Thyroid gland (tissue), 4 donors: Measurements from ENCODE around the gene PDCL2. TPM values are rescaled to one million over a fixed set of nuclear protein-coding genes. Genes with fewer than 3 reads are reported as not detected.
A peak's percentile ranks its signal among the peaks of the same experiment; 100 is the strongest.

Experiments
- DNase-seq, 2 donors: peaks; one replicate each; pipeline ENCODE4 v3.0.0-alpha.2; 2019
- H3K27ac ChIP-seq, 3 donors: fragments of 200-600 bp; sonication (generic); 1 replicate in 2 of 3; 2 replicates in 1 of 3; pipeline ENCODE4 v1.5.1; 2016 to 2019; ENCODE audit warnings: mild to moderate bottlenecking in 1 of 3, moderate library complexity in 1 of 3
- H3K27me3 ChIP-seq: fragments of 200-600 bp; sonication (generic); one replicate; pipeline ENCODE4 v1.5.1; 2019
- H3K36me3 ChIP-seq, 2 donors: fragments of 200-600 bp; sonication (generic); one replicate each; pipeline ENCODE4 v1.5.1; 2016 to 2019
- H3K4me1 ChIP-seq, 2 donors: fragments of 200-600 bp; sonication (generic); one replicate each; pipeline ENCODE4 v1.5.1; 2017 to 2019
- H3K4me3 ChIP-seq, 3 donors: fragments of 200-600 bp; sonication (generic); replicated peaks in 1 of 3; 1 replicate in 2 of 3; 2 replicates in 1 of 3; pipeline ENCODE4 v1.5.1; 2016; ENCODE audit warnings: mild to moderate bottlenecking in 1 of 3
- H3K9me3 ChIP-seq: fragments of 200-600 bp; sonication (generic); one replicate; pipeline ENCODE4 v1.5.1; 2017
- CTCF ChIP-seq, 6 experiments: fragments of 200-600 bp in 3 of 6; fragments of 450-650 bp in 3 of 6; sonication (generic) in 3 of 6; IDR thresholded peaks; one replicate each; pipeline ENCODE4 v1.5.1; 2016 to 2019; ENCODE audit warnings: antibody characterized with exemption in 6 of 6, mild to moderate bottlenecking in 2 of 6, inconsistent platforms in 1 of 6, moderate library complexity in 1 of 6
- POLR2A ChIP-seq, 2 donors: fragments of 450-650 bp; IDR thresholded peaks; one replicate each; pipeline ENCODE4 v1.6.1; 2017; ENCODE audit warnings: antibody characterized with exemption in 2 of 2, mild to moderate bottlenecking in 2 of 2, moderate library complexity in 1 of 2
- WGBS, 2 donors: methylation state at CpG; one replicate each; pipeline ENCODE4 v1.1.5; 2017; 5-methylcytosine and 5-hydroxymethylcytosine counted together
- intact Hi-C: fragments of 100-400 bp; cut with DNase I; formaldehyde crosslinking; loops from one replicate; pipeline ENCODE4 v1.15.1; 2023
- total RNA-seq, 4 donors: library from RNA; depleted of rRNA; stranded (reverse); fragments of >200 nt; gene quantifications; one replicate each; pipeline ENCODE4 v1.2.3, GENCODE V29; 2016

The PDCL2 gene
- total RNA-seq, 4 donors from 2014 or later: not detected

- no peak for DNase-seq
- peak overlapping the region; percentile 96 to 100 (median 99) for H3K27ac ChIP-seq
- intact Hi-C loops: no loop called here
- TF ChIP-seq POLR2A (IDR thresholded peaks at IDR 0.05) (no peak), CTCF (IDR thresholded peaks at IDR 0.05) (no peak)
- no peaks in the 10 kb centered on the region for H3K9me3 ChIP-seq
- no peaks in the 10 kb centered on the region for H3K27me3 ChIP-seq
- no peaks in the 10 kb centered on the region for H3K36me3 ChIP-seq
- WGBS, 2 donors: 4 to 6% methylated on average over 6 of the region's 6 CpGs
- H3K4me1 ChIP-seq: peaks cover 4% of the 10 kb centered on the region in 2 donors
- peak overlapping the region in 2 of 3 donors; percentile 73 to 94 for H3K4me3 ChIP-seq
These were observed 46.9 kb downstream of the PDCL2 start for GRCh38 chr4:55545151-55545550.

GRCh38 chr4:55543858-55544257, 48.2 kb downstream of the PDCL2 start:
- Histone ChIP-seq H3K4me3 (no peak overlapping the region), H3K36me3 (no peaks in the 10 kb centered on the region), H3K27me3 (no peaks in the 10 kb centered on the region), H3K9me3 (no peaks in the 10 kb centered on the region), H3K4me1 (peaks cover 4% of the 10 kb centered on the region in 2 donors), H3K27ac (no peak overlapping the region)
- TF ChIP-seq POLR2A (IDR thresholded peaks at IDR 0.05) (no peak), CTCF (IDR thresholded peaks at IDR 0.05) (no peak)
- DNase-seq: no peak
- intact Hi-C loops: no loop called here

GRCh38 chr4:55540271-55540670, 51.8 kb downstream of the PDCL2 start:
- DNase-seq: no peak
- TF ChIP-seq POLR2A (IDR thresholded peaks at IDR 0.05): no peak
- no peaks in the 10 kb centered on the region for H3K4me1 ChIP-seq
- H3K4me3 ChIP-seq: no peak overlapping the region
- H3K9me3 ChIP-seq: no peaks in the 10 kb centered on the region
- H3K36me3 ChIP-seq: no peaks in the 10 kb centered on the region
- intact Hi-C loops: no loop called here
- H3K27me3 ChIP-seq: no peaks in the 10 kb centered on the region
- 94 to 98% methylated on average over 3 of the region's 3 CpGs for WGBS, 2 donors
- no peak overlapping the region for H3K27ac ChIP-seq

- Histone ChIP-seq H3K36me3 (no peaks in the 10 kb centered on the region), H3K9me3 (no peaks in the 10 kb centered on the region), H3K27me3 (no peaks in the 10 kb centered on the region), H3K27ac (no peak overlapping the region), H3K4me3 (no peak overlapping the region), H3K4me1 (no peaks in the 10 kb centered on the region)
- intact Hi-C loops: no loop called here
- 93 to 94% methylated on average over 2 of the region's 2 CpGs for WGBS, 2 donors
- no peak for TF ChIP-seq CTCF (IDR thresholded peaks at IDR 0.05)
- TF ChIP-seq POLR2A (IDR thresholded peaks at IDR 0.05): no peak
- DNase-seq: no peak
These were observed 52.4 kb downstream of the PDCL2 start for GRCh38 chr4:55539658-55540057.

GRCh38 chr4:55538531-55538930, 53.5 kb downstream of the PDCL2 start:
- Histone ChIP-seq H3K4me1 (no peaks in the 10 kb centered on the region), H3K27me3 (no peaks in the 10 kb centered on the region), H3K9me3 (no peaks in the 10 kb centered on the region), H3K36me3 (no peaks in the 10 kb centered on the region), H3K27ac (no peak overlapping the region), H3K4me3 (no peak overlapping the region)
- no peak for TF ChIP-seq POLR2A (IDR thresholded peaks at IDR 0.05)
- TF ChIP-seq CTCF (IDR thresholded peaks at IDR 0.05): no peak
- intact Hi-C loops: no loop called here
- no peak for DNase-seq

GRCh38 chr4:55534306-55534705, 57.7 kb downstream of the PDCL2 start:
- intact Hi-C loops: no loop called here
- Histone ChIP-seq H3K27ac (no peak overlapping the region), H3K36me3 (no peaks in the 10 kb centered on the region), H3K4me3 (no peak overlapping the region), H3K27me3 (no peaks in the 10 kb centered on the region), H3K9me3 (no peaks in the 10 kb centered on the region), H3K4me1 (no peaks in the 10 kb centered on the region)
- no peak for TF ChIP-seq POLR2A (IDR thresholded peaks at IDR 0.05)
- TF ChIP-seq CTCF (IDR thresholded peaks at IDR 0.05): no peak
- DNase-seq: no peak
